GM12878 (cell line): Measurements from ENCODE around the gene BSPRY. TPM values are rescaled to one million over a fixed set of nuclear protein-coding genes. Genes with fewer than 3 reads are reported as not detected.

ENCODE experiments used
- ATAC-seq: fragments of 200-7000 bp; cut with Tn5 transposase; 3 replicates; pipeline ENCODE4 v1.9.1; 2020; ENCODE audit warnings: mild to moderate bottlenecking, moderate library complexity
- BruUV-seq: library from RNA; stranded (reverse); fragments of 400-500 nt; replicated peaks from 2 replicates; lab custom pipeline; 2021; lab: Mats Ljungman, UMichigan
- CTCF ChIA-PET: fragments of 300-600 bp; sonication (Branson Sonifier 250); formaldehyde crosslinking; extraction: SDS; loops from one replicate; lab custom pipeline; 2021; ENCODE audit warnings: inconsistent platforms; lab: Yijun Ruan, JAX
- POLR2A ChIA-PET: fragments of 350-600 bp; formaldehyde crosslinking; extraction: SDS; loops from one replicate; lab custom pipeline; 2021; ENCODE audit warnings: inconsistent platforms; lab: Charles Lee
- RAD21 ChIA-PET: fragments of 300-600 bp; sonication (Branson Sonifier 250); formaldehyde crosslinking; loops from one replicate; lab custom pipeline; 2023; ENCODE audit warnings: antibody characterized with exemption; ENCODE audit not compliant: unreplicated experiment; lab: Charles Lee
- SMC1A ChIA-PET: fragments of 300-600 bp; sonication (Branson Sonifier 250); formaldehyde crosslinking; loops from one replicate; lab custom pipeline; 2023; ENCODE audit not compliant: unreplicated experiment, uncharacterized antibody; lab: Charles Lee
- DNase-seq: peaks from one replicate; pipeline ENCODE4 v3.0.0-alpha.2; 2011; ENCODE audit warnings: low read depth, low spot score
- FAIRE-seq: peaks from 3 replicates; lab custom pipeline; 2011; peaks lifted over from hg19 to GRCh38; lab: Jason Lieb, UNC
- H2AFZ ChIP-seq: 2 replicates; pipeline ENCODE4 v1.6.0; 2011; ENCODE audit warnings: low read depth, low read length, control low read depth; ENCODE audit not compliant: control insufficient read depth
- H3K27ac ChIP-seq: 2 replicates; pipeline ENCODE4 v1.5.1; 2011; ENCODE audit warnings: control low read depth; ENCODE audit not compliant: control insufficient read depth, insufficient read depth
- H3K27me3 ChIP-seq, 2 experiments: replicated peaks in 1 of 2; 2 replicates each; pipeline versions ENCODE4 v1.6.0 to v1.6.1; 2011; ENCODE audit warnings: low read length in 1 of 2; ENCODE audit not compliant: control insufficient read depth in 2 of 2, insufficient read depth in 2 of 2
- H3K36me3 ChIP-seq, 2 experiments: 2 replicates each; pipeline ENCODE4 v1.5.1; 2011; ENCODE audit warnings: low read length in 1 of 2; ENCODE audit not compliant: control insufficient read depth in 2 of 2, insufficient read depth in 2 of 2
- H3K4me1 ChIP-seq: 2 replicates; pipeline ENCODE4 v1.6.1; 2011; ENCODE audit warnings: mild to moderate bottlenecking, low read length, moderate library complexity, mixed read lengths; ENCODE audit not compliant: control insufficient read depth, insufficient read depth
- H3K4me2 ChIP-seq: 2 replicates; pipeline ENCODE4 v1.6.0; 2011; ENCODE audit warnings: control low read depth; ENCODE audit not compliant: control insufficient read depth, insufficient read depth
- H3K4me3 ChIP-seq: fragments of 200-600 bp; sonication (generic); 2 replicates; pipeline ENCODE4 v1.5.1; 2016
- H3K79me2 ChIP-seq: 2 replicates; pipeline ENCODE4 v1.6.0; 2011; ENCODE audit warnings: low read length; ENCODE audit not compliant: control insufficient read depth, insufficient read depth
- H3K9ac ChIP-seq: 2 replicates; pipeline ENCODE4 v1.8.0; 2011; ENCODE audit warnings: low read length, control low read depth, mixed read lengths; ENCODE audit not compliant: control insufficient read depth, insufficient read depth
- H3K9me3 ChIP-seq: replicated peaks from 3 replicates; pipeline ENCODE4 v1.5.1; 2011; ENCODE audit warnings: mild to moderate bottlenecking, low read length; ENCODE audit not compliant: control insufficient read depth, insufficient read depth
- H4K20me1 ChIP-seq: 2 replicates; pipeline ENCODE4 v1.6.0; 2011; ENCODE audit not compliant: control insufficient read depth, insufficient read depth
- CBFB ChIP-seq: IDR thresholded peaks from 2 replicates; pipeline ENCODE4 v1.6.1; 2016; ENCODE audit warnings: antibody characterized with exemption, low read depth
- CEBPB ChIP-seq, 2 experiments: fragments of 150-350 bp in 1 of 2; IDR thresholded peaks; 2 replicates each; pipeline ENCODE4 v1.6.1; 2012 to 2014; ENCODE audit warnings: low read depth in 2 of 2, low read length in 2 of 2, borderline replicate concordance in 1 of 2, inconsistent platforms in 1 of 2
- E2F4 ChIP-seq: IDR thresholded peaks from 2 replicates; pipeline ENCODE4 v1.6.1; 2012; ENCODE audit warnings: low read depth, low read length, improper control_type of control experiment
- FOXM1 ChIP-seq: IDR thresholded peaks from 2 replicates; pipeline ENCODE4 v1.6.1; 2012; ENCODE audit warnings: low read depth, mild to moderate bottlenecking, inconsistent platforms, low read length, moderate library complexity
- KLF5 ChIP-seq: fragments of 450-650 bp; IDR thresholded peaks from 2 replicates; pipeline ENCODE4 v1.6.1; 2014; ENCODE audit warnings: mild to moderate bottlenecking; ENCODE audit not compliant: partially characterized antibody
- NFYB ChIP-seq: IDR thresholded peaks from 2 replicates; pipeline ENCODE4 v1.6.1; 2011; ENCODE audit warnings: low read depth, mild to moderate bottlenecking, low read length, improper control_type of control experiment, moderate library complexity; ENCODE audit not compliant: insufficient read depth
- RAD51 ChIP-seq: fragments of 450-650 bp; IDR thresholded peaks from 2 replicates; pipeline ENCODE4 v1.6.1; 2016; ENCODE audit warnings: moderate library complexity, mild to moderate bottlenecking, inconsistent platforms
- RBBP5 ChIP-seq: fragments of 200-600 bp; sonication (generic); conservative IDR thresholded peaks from 2 replicates; pipeline ENCODE4 v1.6.1; 2016
- RUNX3 ChIP-seq: IDR thresholded peaks from 2 replicates; pipeline ENCODE4 v1.6.1; 2012; ENCODE audit warnings: low read length, inconsistent platforms
- SIX5 ChIP-seq: IDR thresholded peaks from 2 replicates; pipeline ENCODE4 v1.6.1; 2011; ENCODE audit warnings: mild to moderate bottlenecking, low read depth, low read length, moderate library complexity; ENCODE audit not compliant: severe bottlenecking
- SREBF1 ChIP-seq: IDR thresholded peaks from 2 replicates; pipeline ENCODE4 v1.6.1; 2012; ENCODE audit warnings: mild to moderate bottlenecking, low read length
- SREBF2 ChIP-seq: IDR thresholded peaks from 2 replicates; pipeline ENCODE4 v1.6.1; 2012; ENCODE audit warnings: mild to moderate bottlenecking, low read length
- WGBS: methylation state at CpG from one replicate; pipeline ENCODE4 v1.1.6; 2016; ENCODE audit warnings: low lambda C conversion rate; ENCODE audit not compliant: insufficient replicate concordance, insufficient coverage; ENCODE audit errors: missing lambda C conversion rate; 5-methylcytosine and 5-hydroxymethylcytosine counted together
- in situ Hi-C: fragments of 300-500 bp; cut with MboI; formaldehyde crosslinking; loops from 9 replicates; pipeline ENCODE4 v1.14.3; 2018; ENCODE audit warnings: mixed read lengths
- intact Hi-C: fragments of 100-400 bp; cut with micrococcal nuclease; formaldehyde crosslinking; loops from one replicate; pipeline ENCODE4 v1.14.2; 2022; ENCODE audit not compliant: unreplicated experiment
- polyA plus RNA-seq, 11 experiments: library from polyadenylated mRNA; depleted of rRNA in 4 of 11; unstranded in 6 of 11; stranded (reverse) in 5 of 11; fragments of >200 nt; fragmentation: Nextera tagmentation in 4 of 11; fragmentation: Illumina TruSeq in 1 of 11; extraction: Ambion mirVana in 4 of 11; extraction: Trizol in 1 of 11; gene quantifications; 1 replicate in 1 of 11; 2 replicates in 10 of 11; pipeline versions ENCODE4 v1.2.1 to v1.2.3, GENCODE V29; 2011 to 2016; ENCODE audit warnings: inconsistent platforms in 2 of 11, missing spikeins in 2 of 11, low read depth in 1 of 11
- total RNA-seq, 4 experiments: library from RNA; depleted of rRNA in 3 of 4; stranded (reverse); fragments of >200 nt in 3 of 4; fragmentation: Illumina TruSeq in 1 of 4; extraction: Trizol in 1 of 4; gene quantifications; 2 replicates each; pipeline versions ENCODE4 v1.2.1 to v1.2.3, GENCODE V29; 2013 to 2021
- TF ChIP-seq, protein P1 (sequence below): IDR thresholded peaks from 2 replicates; pipeline ENCODE4 v1.6.1; 2012; ENCODE audit warnings: mild to moderate bottlenecking, low read depth, low read length

BSPRY gene
- total and polyA plus RNA-seq, 10 of the 15 experiments (the other 5 are each of a cell fraction or from before 2014, with no cell fraction given) = 0.45 to 6.3 (median 4.1) TPM

DNA sequence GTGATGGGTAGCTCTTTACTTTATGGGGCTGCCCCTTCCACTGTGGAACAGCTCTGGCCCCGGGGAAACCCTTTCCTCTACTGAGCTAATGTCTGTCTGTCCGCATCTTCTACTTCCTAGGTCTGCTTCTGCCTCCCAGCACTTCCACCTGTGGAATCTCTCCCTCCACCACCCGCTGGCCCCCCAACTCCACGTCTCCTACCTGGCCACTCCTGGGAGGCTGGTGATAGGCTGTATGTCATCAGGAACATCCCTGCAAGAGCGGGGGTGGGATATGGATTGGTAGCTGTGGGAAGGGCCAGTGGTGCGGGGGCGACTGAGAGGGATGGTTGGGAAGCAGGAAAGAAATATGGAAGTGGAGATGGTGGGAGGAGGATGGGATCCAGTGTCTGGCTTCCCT lies 42.6 kb downstream of the BSPRY start:
- ChIA-PET POLR2A (no interaction called here), SMC1A (no interaction called here), CTCF (interaction anchor here (1.2 kb wide), 1 partner anchor 10 kb away, joined by 3 read pairs; the partner anchor contains the start of gene ALAD), RAD21 (no interaction called here)
- DNase-seq (no peak), FAIRE-seq (no peak), ATAC-seq (no peak)
- Histone ChIP-seq H3K79me2 (no peaks in the 10 kb centered on the region), H3K9me3 (no peaks in the 10 kb centered on the region), H4K20me1 (no peaks in the 10 kb centered on the region; the same call in 1 of the 2 replicates), H3K4me3 (no peak overlapping the region), H3K36me3 (peaks cover 0 to 10% of the 10 kb centered on the region in 2 experiments; a peak in 3 of 4 replicates), H3K9ac (no peak overlapping the region), H3K4me1 (no peaks in the 10 kb centered on the region), H3K27me3 (no peaks in the 10 kb centered on the region), H3K4me2 (no peak overlapping the region), H2AFZ (no peak overlapping the region), H3K27ac (no peak overlapping the region)
- WGBS = 92% methylated on average over 7 of the region's 7 CpGs
- no peak for TF ChIP-seq SIX5
- no peak for TF ChIP-seq FOXM1
- no peak for TF ChIP-seq E2F4
- no peak for TF ChIP-seq CEBPB (IDR thresholded peaks at IDR 0.05; ENCODE audit: borderline replicate concordance in 1 of 2, low read depth in 2 of 2, low read length in 2 of 2)
- no peak for TF ChIP-seq KLF5
- TF ChIP-seq RUNX3 = no peak
- no peak for TF ChIP-seq SREBF1
- no peak for TF ChIP-seq RBBP5
- TF ChIP-seq NFYB = no peak
- no peak for TF ChIP-seq CBFB
- TF ChIP-seq SREBF2 = no peak
- no peak for TF ChIP-seq RAD51
- TF ChIP-seq, protein P1, sequence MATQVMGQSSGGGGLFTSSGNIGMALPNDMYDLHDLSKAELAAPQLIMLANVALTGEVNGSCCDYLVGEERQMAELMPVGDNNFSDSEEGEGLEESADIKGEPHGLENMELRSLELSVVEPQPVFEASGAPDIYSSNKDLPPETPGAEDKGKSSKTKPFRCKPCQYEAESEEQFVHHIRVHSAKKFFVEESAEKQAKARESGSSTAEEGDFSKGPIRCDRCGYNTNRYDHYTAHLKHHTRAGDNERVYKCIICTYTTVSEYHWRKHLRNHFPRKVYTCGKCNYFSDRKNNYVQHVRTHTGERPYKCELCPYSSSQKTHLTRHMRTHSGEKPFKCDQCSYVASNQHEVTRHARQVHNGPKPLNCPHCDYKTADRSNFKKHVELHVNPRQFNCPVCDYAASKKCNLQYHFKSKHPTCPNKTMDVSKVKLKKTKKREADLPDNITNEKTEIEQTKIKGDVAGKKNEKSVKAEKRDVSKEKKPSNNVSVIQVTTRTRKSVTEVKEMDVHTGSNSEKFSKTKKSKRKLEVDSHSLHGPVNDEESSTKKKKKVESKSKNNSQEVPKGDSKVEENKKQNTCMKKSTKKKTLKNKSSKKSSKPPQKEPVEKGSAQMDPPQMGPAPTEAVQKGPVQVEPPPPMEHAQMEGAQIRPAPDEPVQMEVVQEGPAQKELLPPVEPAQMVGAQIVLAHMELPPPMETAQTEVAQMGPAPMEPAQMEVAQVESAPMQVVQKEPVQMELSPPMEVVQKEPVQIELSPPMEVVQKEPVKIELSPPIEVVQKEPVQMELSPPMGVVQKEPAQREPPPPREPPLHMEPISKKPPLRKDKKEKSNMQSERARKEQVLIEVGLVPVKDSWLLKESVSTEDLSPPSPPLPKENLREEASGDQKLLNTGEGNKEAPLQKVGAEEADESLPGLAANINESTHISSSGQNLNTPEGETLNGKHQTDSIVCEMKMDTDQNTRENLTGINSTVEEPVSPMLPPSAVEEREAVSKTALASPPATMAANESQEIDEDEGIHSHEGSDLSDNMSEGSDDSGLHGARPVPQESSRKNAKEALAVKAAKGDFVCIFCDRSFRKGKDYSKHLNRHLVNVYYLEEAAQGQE = no peak
- BruUV-seq = no TSS peak
- in situ Hi-C loops = no loop called here
- intact Hi-C loops = no loop called here
